Vagina (tissue), 2 donors: ENCODE results near the gene GABBR1.

Source experiments
- POLR2A ChIP-seq, 2 donors: fragments of 450-650 bp; IDR thresholded peaks; one replicate each; pipeline ENCODE4 v1.6.1; 2017; ENCODE audit warnings: antibody characterized with exemption in 2 of 2, mild to moderate bottlenecking in 2 of 2, moderate library complexity in 2 of 2
- POLR2AphosphoS5 ChIP-seq, 2 donors: sonication (generic); formaldehyde crosslinking; IDR thresholded peaks; one replicate each; pipeline ENCODE4 v1.9.0; 2017; ENCODE audit warnings: antibody characterized with exemption in 2 of 2, mild to moderate bottlenecking in 2 of 2, low read depth in 1 of 2; ENCODE audit not compliant: insufficient read depth in 1 of 2

DNA sequence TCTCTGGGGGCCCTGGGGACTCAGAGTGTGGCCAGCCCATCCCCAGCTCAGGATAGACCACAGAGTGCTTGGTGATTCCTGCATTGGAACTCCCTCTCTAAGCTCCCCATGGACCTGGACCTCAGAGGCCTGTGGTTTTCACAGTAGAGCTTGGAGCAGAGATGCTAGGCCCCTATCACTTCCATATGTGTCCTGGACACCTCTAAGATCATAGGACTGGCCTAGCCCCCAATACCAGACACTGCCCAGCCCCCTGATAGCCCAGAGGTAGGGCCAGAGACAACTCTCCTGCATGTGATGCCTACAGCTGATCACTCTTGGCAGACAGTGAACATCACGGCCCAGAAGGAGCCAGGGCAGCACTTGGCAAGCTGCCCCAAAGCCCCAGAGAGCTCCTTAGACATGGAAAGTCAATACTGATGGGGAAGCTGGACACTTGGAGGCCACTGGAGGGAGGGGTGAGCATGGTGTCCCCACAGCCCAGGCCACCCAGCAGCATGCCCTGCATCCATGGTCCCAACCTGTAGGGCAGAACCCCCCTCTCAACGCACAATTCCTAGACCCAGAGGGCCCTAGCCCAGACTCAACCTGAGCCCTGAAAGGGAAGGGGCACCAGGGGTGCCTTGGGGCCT is 100.5 kb downstream of the GABBR1 start:
- TF ChIP-seq POLR2AphosphoS5 (IDR thresholded peaks at IDR 0.05; ENCODE audit: insufficient read depth in 1 of 2, low read depth in 1 of 2) (no peak), POLR2A (IDR thresholded peaks at IDR 0.05) (no peak)
